COLO668 (cell line): Measurements from ENCODE around the gene TMOD1.
"Not testable (repeated sequence)": the region's sequence is repeated elsewhere in the genome, so short reads cannot be mapped to it uniquely, and the experiment has no call there.

Experiments used
- DNase-seq: peaks from one replicate; lab custom pipeline; 2025; ENCODE audit not compliant: unreplicated experiment; lab: John Stamatoyannopoulos, UW

TMOD1 gene

GRCh38 chr9:97586909-97587308, 85.4 kb downstream of the TMOD1 start:
- not testable (repeated sequence) for DNase-seq

- DNase-seq = no peak
These were observed 90.1 kb downstream of the TMOD1 start for GRCh38 chr9:97591535-97591934.

DNA sequence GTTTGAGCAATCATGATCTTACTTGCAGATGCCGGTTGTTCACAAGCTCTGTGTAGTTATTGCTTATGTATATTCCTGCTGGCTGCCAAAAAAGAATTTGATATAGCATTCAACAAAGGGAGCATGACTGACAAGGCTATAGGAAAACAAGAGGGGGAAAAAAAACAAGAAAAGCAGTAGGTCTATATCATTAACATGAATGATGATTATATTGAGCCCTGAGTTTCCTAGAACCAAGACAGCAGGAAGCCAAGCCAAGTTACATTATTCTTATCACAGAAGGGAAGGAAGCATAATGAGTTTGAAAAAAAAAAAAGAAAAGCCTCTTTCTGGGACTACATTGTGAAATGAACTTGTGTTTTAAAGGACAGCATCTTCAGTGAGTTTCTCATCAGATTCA, 90.7 kb downstream of the TMOD1 start:
- no peak for DNase-seq

DNA sequence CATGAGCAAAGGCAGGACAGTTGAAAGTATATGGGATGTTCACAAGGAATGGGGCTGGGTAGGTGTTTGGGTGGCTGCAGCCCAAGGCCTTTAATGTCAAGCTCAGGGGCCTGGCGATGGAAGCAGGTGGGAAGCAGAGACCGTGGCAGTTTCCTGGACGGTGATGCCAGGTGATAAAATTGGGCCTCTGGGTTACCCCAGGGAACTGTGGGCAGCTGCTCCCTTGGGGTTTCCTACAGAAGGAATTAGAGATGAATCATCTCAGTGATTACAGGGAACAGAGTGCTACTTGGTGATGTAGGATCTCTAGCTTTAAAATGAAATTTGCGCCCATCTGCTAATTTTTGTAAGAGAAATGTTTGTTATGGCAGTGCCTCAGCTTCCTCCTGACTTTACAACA, 92.5 kb downstream of the TMOD1 start:
- DNase-seq = peak; percentile 69

DNA sequence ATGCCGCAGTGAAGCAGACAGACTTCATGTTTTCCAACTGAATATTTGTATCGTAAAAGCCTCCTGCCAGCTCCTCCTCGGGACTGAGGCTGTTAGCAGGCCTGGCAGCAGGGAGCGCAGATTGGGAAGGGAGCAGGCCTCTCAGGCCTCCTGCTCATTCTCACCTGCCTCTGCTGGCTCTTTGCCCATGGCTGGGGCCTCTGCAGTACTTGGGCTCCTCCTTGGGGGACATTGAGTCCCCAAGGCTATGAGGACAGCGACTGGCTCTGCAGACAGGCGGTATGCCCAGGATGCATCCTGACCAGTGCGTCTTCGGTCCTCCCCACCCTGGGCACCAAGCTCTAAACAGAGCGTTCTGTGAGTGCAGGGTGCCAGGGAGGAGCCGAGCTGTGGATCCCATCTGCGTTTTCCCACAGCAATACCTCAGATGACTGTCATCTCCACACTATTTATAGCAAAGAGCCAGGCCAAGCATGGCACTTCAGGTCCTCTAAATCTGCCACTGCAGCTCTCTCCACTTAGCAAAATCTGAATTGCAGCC, 93.0 kb downstream of the TMOD1 start:
- DNase-seq = peak; percentile 72

- DNase-seq = no peak
These were observed 95.4 kb downstream of the TMOD1 start for GRCh38 chr9:97596906-97597305.

DNA sequence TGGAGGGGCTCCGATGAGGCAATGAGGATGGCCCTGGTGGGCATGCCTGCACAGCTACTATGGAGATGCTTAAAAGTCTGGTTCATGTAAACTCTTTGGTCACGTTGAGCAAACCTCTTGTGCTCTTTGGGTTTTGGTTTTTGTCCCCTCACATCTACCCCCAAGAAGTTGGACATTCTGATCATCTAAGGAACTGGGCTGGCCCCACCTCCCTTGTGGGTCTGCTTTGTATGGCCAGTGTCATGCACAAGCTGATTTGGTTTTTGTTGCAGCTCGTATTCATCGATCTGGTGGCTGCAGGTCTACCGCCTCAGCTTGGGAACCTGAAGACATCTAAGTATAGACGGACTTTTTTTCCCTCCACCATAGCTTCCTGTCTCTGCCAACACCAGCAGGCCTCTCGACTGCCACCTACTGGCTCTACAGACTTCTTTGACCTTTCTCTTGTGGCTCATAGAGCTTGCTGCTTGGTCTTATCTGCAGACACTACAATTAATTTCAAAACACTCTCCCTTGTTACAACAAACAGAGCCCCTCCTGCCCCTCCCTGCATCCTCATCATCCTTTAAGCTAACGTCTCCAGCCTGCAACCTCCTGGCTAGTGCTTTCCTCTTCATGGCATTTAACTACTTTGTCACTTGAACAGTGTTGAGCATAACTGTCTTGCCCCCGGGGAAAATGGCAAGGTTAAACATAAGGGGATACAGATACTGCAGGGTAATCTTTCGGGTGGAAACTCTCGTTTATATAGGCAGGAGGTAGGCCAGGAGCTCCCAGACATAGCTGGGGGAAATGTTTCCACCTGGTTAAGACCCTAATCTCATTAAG, 97.2 kb downstream of the TMOD1 start:
- peak; percentile 74 for DNase-seq

DNA sequence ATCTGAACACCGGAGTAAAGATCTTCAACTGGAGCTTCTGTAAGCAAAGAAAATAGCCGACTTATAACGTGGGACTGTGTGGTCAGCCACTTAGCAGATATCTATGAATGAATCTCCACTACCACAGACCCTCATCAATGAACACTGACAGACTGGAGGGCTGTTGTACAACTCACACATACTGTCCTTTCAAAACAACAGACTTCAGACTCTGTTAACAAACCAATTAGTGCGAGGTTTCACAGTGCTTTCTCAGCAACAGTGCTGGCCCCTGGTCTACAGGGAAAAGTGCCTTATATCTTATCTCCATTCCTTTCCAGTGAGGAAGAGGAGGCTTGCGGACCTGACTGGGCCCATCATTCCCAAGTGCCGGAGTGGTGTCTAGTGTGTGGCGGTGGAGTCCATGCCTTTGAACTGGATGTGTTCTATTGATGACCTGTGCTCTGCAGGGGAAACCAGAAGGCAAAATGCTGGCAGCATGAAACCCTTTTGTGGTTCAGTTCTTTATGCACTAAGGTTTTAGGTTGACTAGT, 97.9 kb downstream of the TMOD1 start:
- no peak for DNase-seq

DNA sequence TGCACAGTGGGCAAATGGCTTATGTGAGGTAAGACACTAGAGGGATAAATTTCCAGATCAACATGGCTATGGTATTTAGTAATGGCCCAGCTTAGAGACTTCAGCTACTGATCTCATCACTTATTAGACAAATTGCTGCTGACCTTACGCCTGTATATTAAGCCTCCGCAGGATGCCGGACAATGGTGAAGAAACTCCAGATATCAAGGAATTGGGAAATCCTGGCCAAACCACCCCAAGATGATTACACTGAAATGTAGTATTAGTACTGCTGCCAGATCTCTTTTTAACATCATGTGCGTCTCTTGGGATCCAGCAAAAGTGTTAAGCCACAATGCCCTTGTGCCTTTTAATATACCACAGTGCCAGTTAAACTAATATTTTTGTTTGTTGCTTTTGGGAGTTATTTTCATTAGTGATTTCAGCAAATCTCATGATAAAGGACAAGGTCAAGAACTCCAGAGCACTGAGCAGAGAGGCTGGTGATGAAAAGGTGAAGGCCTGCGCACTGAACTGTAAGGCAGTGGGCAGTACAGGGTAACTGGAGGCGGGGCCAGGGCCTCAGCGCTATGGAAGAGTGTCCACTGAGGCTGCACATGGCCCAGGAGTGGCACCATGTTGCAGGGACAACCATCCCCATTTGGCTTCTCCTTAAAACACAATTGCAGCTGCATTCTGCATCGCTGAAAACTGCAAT, 99.2 kb downstream of the TMOD1 start:
- DNase-seq = no peak

DNA sequence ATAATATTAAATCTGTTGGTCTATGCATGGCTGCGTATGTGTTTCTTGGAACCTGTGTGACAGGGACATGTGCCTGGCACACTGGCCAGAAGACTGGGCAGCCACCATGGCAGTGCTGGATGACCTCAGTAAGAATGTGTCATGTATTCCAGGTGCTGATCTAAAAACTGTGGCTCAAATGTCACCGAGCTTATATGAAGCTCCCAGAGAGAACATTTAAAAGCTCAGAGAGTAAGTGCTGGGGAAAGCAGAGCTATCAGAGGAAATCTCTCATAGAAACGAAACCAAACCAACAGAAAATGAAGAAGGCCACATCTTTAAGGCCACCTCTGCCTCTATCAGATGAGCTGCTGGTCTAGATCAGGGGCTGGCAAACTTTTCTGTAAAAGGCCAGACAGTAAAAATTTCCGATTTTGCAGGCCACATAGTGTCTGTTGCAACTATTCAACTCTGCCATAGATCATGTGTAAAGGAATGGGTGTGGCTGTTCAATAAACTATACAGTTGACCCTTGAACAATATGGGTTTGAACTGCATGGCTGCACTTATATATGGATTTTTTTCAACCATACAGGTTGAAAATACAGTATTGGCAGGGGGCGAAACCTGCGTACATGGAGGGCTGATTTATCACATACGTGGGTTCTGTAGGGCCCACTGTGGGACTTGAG, 99.9 kb downstream of the TMOD1 start:
- DNase-seq = no peak

GRCh38 chr9:97602430-97602829, 101.0 kb downstream of the TMOD1 start:
- DNase-seq = no peak

GRCh38 chr9:97604901-97605645, 103.6 kb downstream of the TMOD1 start:
- DNase-seq = no peak

GRCh38 chr9:97615439-97616072, 114.1 kb downstream of the TMOD1 start:
- DNase-seq = peak; percentile 58

DNA sequence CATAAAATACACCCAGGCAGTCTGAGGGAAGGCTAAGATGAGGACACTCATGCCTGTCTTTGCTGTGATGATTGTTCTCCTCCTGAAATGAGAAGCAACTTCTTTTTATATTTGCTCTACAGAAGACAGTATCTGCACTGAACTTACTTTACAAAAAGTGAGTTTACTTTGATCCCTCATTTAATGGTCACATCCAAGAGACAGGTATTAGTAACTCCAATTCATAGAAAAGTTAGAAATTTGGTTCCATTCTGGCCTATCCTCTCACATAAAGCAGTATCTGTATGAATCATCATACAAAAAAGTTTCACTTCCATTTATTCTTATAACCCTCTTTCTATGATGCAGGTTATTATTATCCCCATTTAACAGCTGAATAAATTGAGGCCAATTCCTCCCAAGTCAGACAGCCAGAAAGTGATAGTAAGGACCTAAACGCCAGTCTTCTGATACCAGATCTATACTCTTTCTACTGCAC, 116.5 kb downstream of the TMOD1 start:
- DNase-seq = no peak

DNA sequence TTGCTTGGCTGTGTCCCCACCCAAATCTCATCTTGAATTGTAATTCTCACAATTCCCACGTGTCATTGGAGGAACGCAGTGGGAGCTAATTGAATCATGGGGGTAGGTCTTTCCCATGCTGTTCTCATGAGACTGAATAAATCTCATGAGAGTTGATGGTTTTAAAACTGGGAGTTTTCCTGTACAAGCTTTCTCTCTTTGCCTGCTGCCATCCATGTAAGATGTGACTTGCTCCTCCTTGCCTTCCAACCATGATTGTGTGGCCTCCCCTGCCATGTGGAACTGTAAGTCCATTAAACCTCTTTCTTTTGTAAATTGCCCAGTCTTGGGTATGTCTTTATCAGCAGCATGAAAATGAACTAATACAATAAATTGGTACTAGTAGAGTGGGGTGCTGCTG, 118.6 kb downstream of the TMOD1 start:
- not testable (repeated sequence) for DNase-seq

- DNase-seq = not testable (repeated sequence)
These were observed 121.0 kb downstream of the TMOD1 start for GRCh38 chr9:97622483-97622882.

DNA sequence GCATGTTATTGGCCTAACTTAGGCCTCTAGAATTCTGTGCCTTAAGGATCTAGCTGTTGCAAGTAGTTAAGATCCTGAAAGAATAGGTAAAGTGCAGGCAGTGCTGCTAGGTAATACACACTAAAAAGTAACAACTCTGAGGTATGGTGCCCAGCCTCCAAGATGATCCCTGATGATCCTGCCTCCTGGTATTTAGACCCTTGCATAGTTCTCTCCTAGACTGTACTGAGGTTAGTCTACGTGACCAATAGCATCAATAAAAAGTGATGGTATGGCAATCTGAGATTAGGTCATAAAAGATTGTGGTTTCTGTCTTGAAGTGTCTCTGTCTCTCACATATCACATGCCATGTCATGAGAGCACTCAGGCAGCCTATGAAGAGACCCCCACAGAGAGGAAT, 122.5 kb downstream of the TMOD1 start:
- DNase-seq = no peak

GRCh38 chr9:97625620-97626019, 124.2 kb downstream of the TMOD1 start:
- DNase-seq = no peak

- no peak for DNase-seq
These were observed 126.2 kb downstream of the TMOD1 start for GRCh38 chr9:97627624-97628023.

GRCh38 chr9:97628668-97629067, 127.2 kb downstream of the TMOD1 start:
- DNase-seq = no peak
